GM23338 (cell line): ENCODE measurements around the gene OR2V2. TPM values are rescaled to one million over a fixed set of nuclear protein-coding genes. Genes with fewer than 3 reads are reported as not detected.

Experiments
- ATAC-seq: fragments of 200-7000 bp; cut with Tn5 transposase; 3 replicates; pipeline ENCODE4 v1.9.1; 2020
- DNase-seq: peaks from one replicate; pipeline ENCODE4 v3.0.0-alpha.2; 2015; ENCODE audit warnings: low spot score
- H2AFZ ChIP-seq: fragments of 200-600 bp; sonication (generic); 2 replicates; pipeline ENCODE4 v1.8.0; 2016; ENCODE audit warnings: antibody characterized with exemption, mild to moderate bottlenecking, moderate library complexity
- H3F3A ChIP-seq: fragments of 200-600 bp; sonication (generic); replicated peaks from 2 replicates; pipeline ENCODE4 v1.8.0; 2017; ENCODE audit warnings: antibody characterized with exemption, mixed run types, low read depth
- H3K27ac ChIP-seq: fragments of 200-600 bp; sonication (generic); 2 replicates; pipeline ENCODE4 v1.6.1; 2016; ENCODE audit warnings: low read depth
- H3K27me3 ChIP-seq: fragments of 200-600 bp; sonication (generic); 2 replicates; pipeline ENCODE4 v1.8.0; 2016; ENCODE audit warnings: mild to moderate bottlenecking, mixed run types, moderate library complexity; ENCODE audit not compliant: insufficient read depth
- H3K36me3 ChIP-seq: fragments of 200-600 bp; sonication (generic); 2 replicates; pipeline ENCODE4 v1.8.0; 2016; ENCODE audit warnings: mild to moderate bottlenecking; ENCODE audit not compliant: insufficient read depth
- H3K4me1 ChIP-seq: fragments of 200-600 bp; sonication (generic); 2 replicates; pipeline ENCODE4 v1.8.0; 2016; ENCODE audit warnings: mild to moderate bottlenecking, moderate library complexity; ENCODE audit not compliant: insufficient read depth
- H3K4me2 ChIP-seq: fragments of 200-600 bp; sonication (generic); 2 replicates; pipeline ENCODE4 v1.7.1; 2017; ENCODE audit warnings: mixed run types
- H3K4me3 ChIP-seq: fragments of 200-600 bp; sonication (generic); 2 replicates; pipeline ENCODE4 v1.6.1; 2016; ENCODE audit warnings: mixed run types
- H3K79me2 ChIP-seq: fragments of 200-600 bp; sonication (generic); replicated peaks from 2 replicates; pipeline ENCODE4 v1.8.0; 2017; ENCODE audit warnings: mild to moderate bottlenecking; ENCODE audit not compliant: insufficient read depth
- H3K9me2 ChIP-seq: fragments of 200-600 bp; sonication (generic); 2 replicates; pipeline ENCODE4 v1.8.0; 2017; ENCODE audit not compliant: insufficient read depth
- H4K20me1 ChIP-seq: fragments of 200-600 bp; sonication (generic); replicated peaks from 2 replicates; pipeline ENCODE4 v1.8.0; 2017; ENCODE audit warnings: mild to moderate bottlenecking; ENCODE audit not compliant: insufficient read depth
- H3K27ac Mint-ChIP-seq: 2 replicates; pipeline ENCODE4 v1.8.0; 2020; ENCODE audit warnings: inconsistent platforms, mild to moderate bottlenecking, moderate library complexity, mixed read lengths
- H3K27me3 Mint-ChIP-seq: 3 replicates; pipeline ENCODE4 v1.8.0; 2022; ENCODE audit warnings: low read depth, mild to moderate bottlenecking, moderate library complexity, mixed read lengths, inconsistent platforms; ENCODE audit not compliant: insufficient read depth, poor library complexity
- H3K36me3 Mint-ChIP-seq: 3 replicates; pipeline ENCODE4 v1.8.0; 2021; ENCODE audit warnings: low read depth, mild to moderate bottlenecking, inconsistent platforms, moderate library complexity, mixed read lengths
- H3K4me1 Mint-ChIP-seq: 3 replicates; pipeline ENCODE4 v1.8.0; 2020; ENCODE audit warnings: mild to moderate bottlenecking, inconsistent platforms, mixed read lengths
- H3K4me3 Mint-ChIP-seq: 3 replicates; pipeline ENCODE4 v1.8.0; 2021; ENCODE audit warnings: moderate library complexity, mild to moderate bottlenecking, inconsistent platforms, mixed read lengths
- H3K9me3 Mint-ChIP-seq: 3 replicates; pipeline ENCODE4 v1.8.0; 2020; ENCODE audit warnings: moderate library complexity, mild to moderate bottlenecking, inconsistent platforms, mixed read lengths
- CREB1 ChIP-seq: fragments of 250-450 bp; sonication (Bioruptor Pico); IDR thresholded peaks from 2 replicates; pipeline ENCODE4 v1.5.0; 2020; ENCODE audit warnings: low read depth, mild to moderate bottlenecking, moderate library complexity
- CTCF ChIP-seq, 2 experiments: fragments of 200-600 bp in 1 of 2; sonication (generic) in 1 of 2; conservative IDR thresholded peaks; 2 replicates each; pipeline versions ENCODE4 v1.5.1 to v1.6.1; 2016 to 2017; ENCODE audit warnings: antibody characterized with exemption in 2 of 2, low read depth in 2 of 2, mild to moderate bottlenecking in 2 of 2, moderate library complexity in 1 of 2
- ETS1 ChIP-seq: IDR thresholded peaks from 2 replicates; pipeline ENCODE4 v1.6.1; 2016; ENCODE audit warnings: antibody characterized with exemption
- EZH2phosphoT487 ChIP-seq: fragments of 200-600 bp; sonication (generic); IDR thresholded peaks from one replicate; pipeline ENCODE4 v1.8.1; 2018; ENCODE audit warnings: antibody characterized with exemption; ENCODE audit not compliant: unreplicated experiment
- JUNB ChIP-seq: IDR thresholded peaks from one replicate; pipeline ENCODE4 v1.6.1; 2016; ENCODE audit warnings: antibody characterized with exemption; ENCODE audit not compliant: unreplicated experiment
- NANOG ChIP-seq: IDR thresholded peaks from 2 replicates; pipeline ENCODE4 v1.6.1; 2016; ENCODE audit warnings: antibody characterized with exemption, borderline replicate concordance
- POLR2AphosphoS5 ChIP-seq: IDR thresholded peaks from 2 replicates; pipeline ENCODE4 v1.6.1; 2016; ENCODE audit warnings: antibody characterized with exemption, low read depth
- REST ChIP-seq: IDR thresholded peaks from one replicate; pipeline ENCODE4 v1.6.1; 2018; ENCODE audit warnings: antibody characterized with exemption; ENCODE audit not compliant: unreplicated experiment
- STAT1 ChIP-seq: IDR thresholded peaks from one replicate; pipeline ENCODE4 v1.6.1; 2016; ENCODE audit warnings: antibody characterized with exemption; ENCODE audit not compliant: unreplicated experiment
- ZNF114 ChIP-seq: fragments of 250-450 bp; sonication (Bioruptor Pico); IDR thresholded peaks from 2 replicates; pipeline ENCODE4 v1.5.0; 2020; ENCODE audit warnings: mild to moderate bottlenecking, moderate library complexity
- ZNF462 ChIP-seq: fragments of 250-450 bp; sonication (Bioruptor Pico); IDR thresholded peaks from 2 replicates; pipeline ENCODE4 v1.5.0; 2020; ENCODE audit warnings: mild to moderate bottlenecking, moderate library complexity
- polyA plus RNA-seq: library from polyadenylated mRNA; unstranded; fragments of >200 nt; fragmentation: Nextera tagmentation; extraction: Ambion mirVana; gene quantifications from 2 replicates; pipeline ENCODE4 v1.2.1, GENCODE V29; 2016
- total RNA-seq: library from RNA; depleted of rRNA; stranded (reverse); fragments of >200 nt; shearing (Covaris generic); gene quantifications from 2 replicates; pipeline ENCODE4 v1.2.3, GENCODE V29; 2014

OR2V2 gene
- total and polyA plus RNA-seq, 2 experiments from 2014 or later, result not detected

- H3K9me3 Mint-ChIP-seq, result peaks cover 9% of the 10 kb centered on the region; the same call in 2 of the 3 replicates
- Histone ChIP-seq H4K20me1 (no peaks in the 10 kb centered on the region), H3K36me3 (no peaks in the 10 kb centered on the region), H3K27ac (no peak overlapping the region), H3K4me3 (no peak overlapping the region), H3F3A (0 out of 2 replicates have a peak, but pooled peaks cover 6% of the 10 kb centered on the region), H2AFZ (no peak overlapping the region), H3K9me2 (no peaks in the 10 kb centered on the region), H3K79me2 (no peaks in the 10 kb centered on the region), H3K27me3 (peaks cover 44% of the 10 kb centered on the region), H3K4me1 (peaks cover 19% of the 10 kb centered on the region; the same call in 1 of the 2 replicates), H3K4me2 (no peak overlapping the region)
- peaks cover 33% of the 10 kb centered on the region for H3K27me3 Mint-ChIP-seq
- H3K4me1 Mint-ChIP-seq, result peaks cover 17% of the 10 kb centered on the region
- H3K36me3 Mint-ChIP-seq, result peaks cover 3% of the 10 kb centered on the region; the same call in 2 of the 3 replicates
- no peak for ATAC-seq
- H3K4me3 Mint-ChIP-seq, result no peak overlapping the region
- TF ChIP-seq ZNF462 (CRISPR knock-in tag) (no peak), CTCF (conservative IDR thresholded peaks at IDR 0.05; ENCODE audit: low read depth in 2 of 2) (no peak), NANOG (no peak), POLR2AphosphoS5 (no peak), ETS1 (no peak), EZH2phosphoT487 (no peak), JUNB (no peak), ZNF114 (CRISPR knock-in tag) (no peak), REST (no peak), CREB1 (CRISPR knock-in tag) (no peak), STAT1 (no peak)
- DNase-seq, result no peak
- no peak overlapping the region for H3K27ac Mint-ChIP-seq
Observed at GRCh38 chr5:181118369-181118768, 29.0 kb upstream of the OR2V2 start.
